ENCODE data around the gene YARS1.
A peak's percentile ranks its signal among the peaks of the same experiment; 100 is the strongest.

The YARS1 gene

GRCh38 chr1:32817159-32817814, at the start of gene YARS1, which contains the start of gene S100PBP:
TSS of gene YARS1 (minus strand) at chr1:32817358. CDS start at chr1:32817244, 114 bp downstream.
TSS of gene S100PBP (plus strand) at chr1:32817653. CDS start at chr1:32826100, 8,447 bp downstream.
- DNase-seq, result peak; percentile 95

- DNase-seq, result no peak
Measured at GRCh38 chr1:32865639-32866405, 48.7 kb upstream of the YARS1 start.

GRCh38 chr1:32864375-32865019, 47.3 kb upstream of the YARS1 start:
- DNase-seq, result no peak

- no peak for DNase-seq
Measured at GRCh38 chr1:32863881-32864245, 46.7 kb upstream of the YARS1 start.

GRCh38 chr1:32863218-32863880, 46.2 kb upstream of the YARS1 start:
- DNase-seq, result no peak

DNA sequence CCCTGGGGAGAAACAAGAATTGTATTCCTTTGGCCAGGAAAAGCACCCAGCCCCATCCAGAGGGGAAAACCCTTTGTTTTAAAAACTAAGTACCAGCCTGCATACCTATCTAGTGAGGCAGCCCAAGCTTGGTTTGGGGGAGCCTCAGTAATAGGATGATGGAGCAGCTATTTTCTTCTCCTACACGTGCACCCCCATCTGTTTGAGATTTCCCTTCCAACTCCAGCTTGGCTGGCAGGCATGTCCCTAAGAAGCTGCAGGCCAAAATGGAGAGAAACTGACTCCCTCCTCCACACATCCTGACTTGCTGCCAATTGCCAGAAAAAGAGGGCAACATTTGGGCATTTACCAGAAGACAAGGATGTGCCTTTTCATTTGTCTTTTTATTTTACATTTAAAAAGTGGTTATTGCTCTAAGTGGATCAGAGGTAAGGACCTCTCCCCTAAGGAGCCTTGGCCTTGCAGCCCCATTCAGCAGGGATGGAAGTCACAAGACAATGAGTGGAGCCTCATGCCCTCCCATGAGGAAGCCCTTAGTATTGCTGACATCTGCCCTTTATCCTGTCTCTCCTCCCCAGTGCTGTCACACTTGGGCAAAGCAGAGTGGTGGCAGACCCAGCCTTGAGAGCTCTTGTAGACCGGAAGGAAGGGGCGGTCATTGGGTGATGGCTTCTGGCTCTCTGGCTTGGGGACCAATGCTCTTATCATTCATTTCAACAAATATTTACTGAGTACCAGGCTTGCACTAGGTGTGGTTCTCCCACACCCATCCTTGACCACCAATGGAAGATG, 44.9 kb upstream of the YARS1 start:
- no peak for DNase-seq

- no peak for DNase-seq
Measured at GRCh38 chr1:32860566-32860965, 43.4 kb upstream of the YARS1 start.

DNA sequence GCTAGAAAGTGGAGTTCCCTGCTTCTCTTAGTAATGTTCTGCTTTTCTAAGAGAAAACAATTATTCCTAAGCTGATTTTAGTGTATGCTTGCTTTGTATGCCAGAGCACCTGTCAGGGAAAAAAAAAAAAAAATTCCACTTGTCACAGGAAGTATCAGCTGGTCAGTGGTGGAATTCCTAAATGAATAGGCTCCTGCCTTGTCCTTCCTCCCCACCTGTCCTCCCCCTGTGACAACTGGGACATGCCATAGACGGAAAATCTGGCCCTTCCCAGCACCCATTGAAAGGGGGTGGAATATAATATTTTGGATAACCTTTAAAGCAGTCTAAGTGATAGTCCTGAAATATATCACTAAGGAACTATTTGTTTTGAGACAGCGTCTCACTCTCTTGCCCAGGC, 42.8 kb upstream of the YARS1 start:
- no peak for DNase-seq

DNA sequence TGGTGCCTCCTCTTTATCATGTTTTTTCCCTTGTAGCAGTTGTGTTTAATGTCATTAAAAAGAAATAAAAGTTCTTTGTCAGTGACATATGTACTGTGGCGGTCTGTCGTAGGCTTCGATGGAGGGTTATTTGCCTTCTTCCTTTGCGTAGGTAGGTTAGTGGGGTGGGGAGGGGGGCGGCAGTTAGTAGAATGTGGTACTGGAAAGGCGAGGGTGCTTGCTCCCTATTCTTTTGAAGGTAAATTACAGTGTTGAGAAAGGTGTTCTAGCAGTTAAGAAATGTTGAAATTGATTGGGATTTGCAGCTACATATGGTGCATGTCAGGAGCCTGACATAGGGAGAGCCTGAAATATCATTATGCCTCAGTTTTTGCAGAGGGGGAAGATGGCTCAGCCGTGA, 41.6 kb upstream of the YARS1 start:
- no peak for DNase-seq

DNA sequence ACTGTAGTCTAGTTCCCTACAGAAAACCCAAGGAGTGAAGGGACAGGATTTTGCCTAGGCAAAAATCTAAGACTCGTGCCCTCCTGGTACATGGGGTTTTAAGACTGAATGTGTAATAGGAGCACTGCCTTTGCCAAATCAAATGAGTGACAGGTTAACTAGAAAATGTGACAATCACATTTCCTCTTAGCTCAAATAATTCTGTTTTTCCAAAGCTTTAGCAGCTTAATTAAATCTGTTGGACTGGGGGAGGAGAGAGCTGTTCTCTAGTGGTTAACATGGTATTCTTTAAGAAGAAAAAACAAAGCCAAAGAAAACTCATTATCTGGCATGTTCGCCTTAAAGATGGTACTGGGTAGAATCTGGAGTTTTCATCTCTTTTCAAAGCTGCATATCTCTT, 41.0 kb upstream of the YARS1 start:
- DNase-seq, result no peak

DNA sequence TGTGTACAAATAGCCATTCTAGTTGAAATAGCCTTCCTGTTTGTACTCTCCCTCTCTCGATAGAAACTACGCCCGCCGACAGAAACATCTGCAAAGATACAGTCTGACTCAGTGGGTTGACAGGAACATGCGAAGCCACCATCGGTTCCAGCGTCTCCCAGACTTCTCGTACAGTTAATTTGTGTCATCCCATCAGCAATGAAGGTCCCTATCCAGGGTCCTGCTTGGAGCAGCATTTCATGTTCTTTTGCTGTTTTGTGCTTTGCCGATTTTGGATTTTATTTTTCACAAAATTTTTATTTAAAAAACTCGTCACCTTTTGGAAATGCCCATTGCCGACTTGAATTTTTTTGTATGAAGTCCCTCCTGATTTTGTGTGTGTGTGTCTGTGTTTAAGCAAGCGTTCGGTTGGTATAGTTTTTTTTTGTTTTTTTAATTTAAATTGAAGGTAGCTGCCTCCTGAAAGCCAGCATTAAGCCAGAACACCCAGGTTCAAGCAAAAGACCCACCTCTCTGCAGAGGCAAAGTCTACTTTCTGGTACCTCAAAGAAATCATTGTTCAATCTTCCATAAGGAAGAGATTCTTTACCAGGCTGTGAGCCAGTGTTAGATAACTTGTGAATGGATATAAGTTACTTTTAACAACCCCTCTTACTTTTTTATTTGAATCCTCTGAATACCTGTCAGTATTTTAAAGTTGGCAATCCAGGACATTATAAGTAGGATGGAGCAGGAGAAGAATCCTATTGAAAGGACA, 38.9 kb upstream of the YARS1 start:
- no peak for DNase-seq

DNA sequence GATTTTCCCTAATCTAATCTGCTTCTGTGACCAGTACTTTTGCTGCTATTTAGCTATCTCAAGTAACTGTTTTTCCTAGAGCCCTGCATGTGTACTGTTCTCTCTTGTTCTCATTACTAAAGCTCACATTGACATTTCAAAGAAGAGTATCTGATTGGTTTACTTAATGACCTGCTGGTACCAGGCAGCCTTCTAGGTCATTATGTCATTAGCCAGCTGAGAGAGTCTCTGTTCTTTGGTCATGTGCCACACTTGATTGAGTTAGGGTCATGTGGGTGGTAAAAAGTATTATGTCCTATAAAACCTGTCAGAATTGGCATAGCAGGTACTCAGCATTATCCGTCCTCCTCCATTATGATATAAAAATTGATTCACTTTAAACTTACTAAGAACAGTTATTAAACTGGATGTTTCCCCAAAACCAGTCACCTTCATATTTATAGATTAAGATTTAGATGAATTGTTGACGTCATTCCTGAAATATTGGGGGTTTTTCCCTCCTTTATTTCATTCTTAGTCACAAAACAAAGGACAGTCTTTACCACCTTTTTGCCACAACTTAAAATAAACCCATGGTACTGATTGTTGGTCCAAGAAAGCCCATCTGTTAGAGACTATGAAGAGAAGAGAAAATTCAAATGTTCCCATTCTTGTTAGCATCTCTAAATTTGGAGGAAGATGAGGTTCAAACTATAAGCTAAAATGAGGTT, 31.4 kb upstream of the YARS1 start:
- DNase-seq, result peak; percentile 42

DNA sequence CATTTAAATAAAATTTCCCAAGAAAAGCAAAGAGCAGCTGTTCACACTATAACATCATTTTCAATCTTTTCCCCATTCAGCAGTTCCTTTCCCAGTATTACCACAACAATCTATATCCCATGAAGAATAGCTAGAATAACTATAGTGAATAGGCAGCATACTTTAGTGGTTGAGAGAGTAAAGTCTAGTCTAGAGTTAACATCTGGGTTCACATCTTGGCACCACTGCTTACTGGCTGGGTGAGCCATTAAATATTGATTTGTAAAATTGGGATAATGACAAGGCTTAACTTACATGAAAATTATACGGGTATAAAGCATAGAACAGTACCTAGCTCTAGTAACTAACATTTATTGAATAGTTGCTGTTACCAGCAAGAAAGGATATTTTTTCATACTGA, 14.7 kb upstream of the YARS1 start:
- no peak for DNase-seq

GRCh38 chr1:32830092-32830852, 13.1 kb upstream of the YARS1 start:
- DNase-seq, result no peak

DNA sequence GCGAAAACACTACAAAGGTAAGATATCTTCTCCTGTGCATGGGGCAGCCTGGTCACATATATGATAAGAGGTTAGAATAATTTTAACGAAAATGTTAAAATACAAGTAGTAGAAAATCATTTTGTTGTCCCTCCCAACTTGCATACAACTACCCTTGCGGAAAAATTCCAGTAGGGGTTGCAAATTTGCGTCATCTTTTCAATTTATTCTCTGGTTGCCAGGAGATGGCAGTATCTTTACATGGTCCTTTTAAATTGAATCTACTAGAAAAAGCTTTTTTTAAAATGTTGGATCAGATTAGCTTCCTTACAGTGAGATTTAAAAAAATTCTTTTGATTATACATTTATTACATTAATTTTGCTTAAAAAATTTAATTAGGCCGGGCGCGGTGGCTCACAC, 11.2 kb upstream of the YARS1 start:
- no peak for DNase-seq

- no peak for DNase-seq
Measured at GRCh38 chr1:32825181-32825580, 8.0 kb upstream of the YARS1 start.

DNA sequence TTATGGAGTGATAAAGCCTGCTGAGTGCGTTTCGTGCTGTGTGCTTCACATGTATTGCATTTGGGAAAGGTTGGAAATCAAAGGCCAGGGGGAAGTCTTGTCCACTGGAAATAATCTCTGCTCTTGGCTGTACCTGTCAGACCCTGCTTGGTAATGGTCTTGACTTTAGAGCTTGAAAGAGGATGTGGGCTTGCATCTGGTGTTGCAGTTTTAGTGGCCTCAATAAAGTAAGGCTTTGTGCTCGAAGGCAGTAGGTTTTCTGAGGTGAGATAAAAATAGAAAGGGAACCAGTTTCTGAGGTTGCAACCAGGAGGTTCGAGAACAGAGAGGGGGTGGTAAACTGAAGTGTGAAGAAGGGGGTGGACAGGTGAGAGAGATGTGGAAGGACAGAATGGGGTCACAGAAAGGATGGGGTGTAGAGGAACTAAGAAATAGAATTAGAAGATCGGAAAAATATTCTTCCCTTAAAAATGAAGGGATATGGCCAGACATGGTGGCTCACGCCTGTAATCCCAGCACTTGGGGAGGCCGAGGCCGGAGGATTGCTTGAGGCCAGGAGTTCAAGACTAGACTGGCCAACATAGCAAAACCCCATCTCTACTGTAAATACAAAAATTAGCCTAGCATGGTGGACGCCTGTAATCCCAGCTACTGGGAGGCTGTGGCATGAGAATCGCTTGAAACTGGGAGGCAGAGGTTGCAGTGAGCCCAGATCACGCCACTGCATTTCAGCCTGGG, 1.8 kb upstream of the YARS1 start:
- DNase-seq, result peak; percentile 12

DNA sequence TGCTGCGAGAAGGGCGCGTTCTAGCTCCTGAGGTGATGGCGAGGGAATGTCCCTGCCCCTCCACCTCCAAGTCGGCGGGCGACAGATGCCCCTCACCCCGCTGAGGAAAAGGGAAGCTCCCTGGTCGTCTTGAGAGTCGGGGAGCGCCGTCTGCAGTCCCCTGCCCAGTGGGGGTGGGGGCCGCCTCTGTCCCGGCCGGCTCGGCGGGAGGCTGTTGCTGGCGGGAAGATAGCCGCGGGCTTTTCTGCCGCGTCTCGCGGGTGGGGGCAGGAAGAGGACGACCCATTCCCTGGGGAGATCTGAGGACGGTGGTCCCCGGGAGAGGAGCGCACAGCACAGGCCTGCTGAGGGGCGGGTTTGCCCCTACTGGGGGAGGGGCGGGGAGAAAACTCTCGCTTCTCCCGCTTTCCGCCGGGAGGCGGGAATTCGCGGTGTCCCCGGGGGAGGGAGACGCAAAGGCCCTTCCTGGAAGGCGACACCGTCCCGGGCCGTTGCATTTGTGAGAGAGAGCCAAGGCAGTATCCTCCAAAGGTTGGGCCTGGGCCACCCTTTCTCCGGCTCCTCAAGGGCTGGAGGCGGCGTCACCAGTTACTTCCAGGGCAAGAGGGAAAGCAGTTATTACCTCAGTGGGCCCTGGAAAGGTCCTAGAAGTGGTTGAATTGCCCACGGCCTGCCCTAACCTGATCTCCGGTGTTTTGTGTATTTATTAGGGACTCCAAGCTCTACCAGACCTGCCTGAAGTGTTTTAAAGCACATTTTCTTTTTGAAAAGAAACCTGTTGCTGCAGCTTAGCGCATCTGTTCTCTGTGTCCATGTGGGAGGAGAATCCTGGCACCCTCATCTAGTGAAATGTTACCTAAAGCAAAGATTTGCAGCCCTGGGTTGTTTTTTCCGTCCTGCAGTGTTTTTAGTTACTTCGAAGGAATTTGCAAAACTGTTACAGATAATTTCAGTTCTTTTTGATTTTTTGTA, 943 bp upstream of the YARS1 start:
- DNase-seq, result peak; percentile 75

All from NCI-H146 (cell line).